GM20000 (cell line): ENCODE measurements around the gene CHURC1.
"Not testable (repeated sequence)": the region's sequence is repeated elsewhere in the genome, so short reads cannot be mapped to it uniquely, and the experiment has no call there.

Source experiments
- DNase-seq: peaks from one replicate; pipeline ENCODE4 v3.0.0; 2012; ENCODE audit warnings: low spot score
- TF ChIP-seq, protein P1 (sequence below): IDR thresholded peaks from 2 replicates; pipeline ENCODE4 v1.5.1; 2012; ENCODE audit warnings: mild to moderate bottlenecking, control low read depth; ENCODE audit errors: extremely low read depth, missing control alignments

Gene CHURC1

DNA sequence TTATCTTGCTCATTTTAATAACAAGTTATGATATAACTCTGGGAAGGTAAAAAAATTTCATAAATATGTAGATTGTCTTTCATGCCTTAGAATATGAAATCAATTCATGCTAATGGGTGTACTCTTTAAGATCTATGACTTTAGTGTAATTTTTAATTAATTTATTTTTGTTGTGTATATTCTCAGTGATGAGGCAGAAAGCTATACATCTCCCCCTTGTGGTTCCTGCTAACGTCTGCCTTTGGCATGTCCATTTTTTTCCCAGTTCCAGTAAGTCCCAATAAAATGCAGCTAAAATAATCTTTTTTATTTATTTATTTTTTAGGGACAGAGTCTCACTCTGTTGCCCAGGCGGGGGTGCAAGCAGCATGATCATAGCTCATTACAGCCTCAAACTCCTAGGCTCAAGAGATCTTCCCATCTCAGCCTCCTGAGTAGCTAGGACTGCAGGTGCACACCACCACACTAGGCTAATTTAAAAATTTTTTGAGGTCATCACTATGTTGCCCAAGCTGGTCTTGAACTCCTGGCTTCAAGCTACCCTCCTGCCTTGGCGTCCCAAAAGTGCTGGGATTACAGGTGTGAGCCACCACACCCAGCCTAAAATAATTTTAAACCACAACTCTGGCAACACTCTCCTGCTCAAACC, 3.3 kb upstream of the CHURC1 start:
- TF ChIP-seq, protein P1, sequence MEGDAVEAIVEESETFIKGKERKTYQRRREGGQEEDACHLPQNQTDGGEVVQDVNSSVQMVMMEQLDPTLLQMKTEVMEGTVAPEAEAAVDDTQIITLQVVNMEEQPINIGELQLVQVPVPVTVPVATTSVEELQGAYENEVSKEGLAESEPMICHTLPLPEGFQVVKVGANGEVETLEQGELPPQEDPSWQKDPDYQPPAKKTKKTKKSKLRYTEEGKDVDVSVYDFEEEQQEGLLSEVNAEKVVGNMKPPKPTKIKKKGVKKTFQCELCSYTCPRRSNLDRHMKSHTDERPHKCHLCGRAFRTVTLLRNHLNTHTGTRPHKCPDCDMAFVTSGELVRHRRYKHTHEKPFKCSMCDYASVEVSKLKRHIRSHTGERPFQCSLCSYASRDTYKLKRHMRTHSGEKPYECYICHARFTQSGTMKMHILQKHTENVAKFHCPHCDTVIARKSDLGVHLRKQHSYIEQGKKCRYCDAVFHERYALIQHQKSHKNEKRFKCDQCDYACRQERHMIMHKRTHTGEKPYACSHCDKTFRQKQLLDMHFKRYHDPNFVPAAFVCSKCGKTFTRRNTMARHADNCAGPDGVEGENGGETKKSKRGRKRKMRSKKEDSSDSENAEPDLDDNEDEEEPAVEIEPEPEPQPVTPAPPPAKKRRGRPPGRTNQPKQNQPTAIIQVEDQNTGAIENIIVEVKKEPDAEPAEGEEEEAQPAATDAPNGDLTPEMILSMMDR, result peak; percentile 19
- DNase-seq, result no peak

DNA sequence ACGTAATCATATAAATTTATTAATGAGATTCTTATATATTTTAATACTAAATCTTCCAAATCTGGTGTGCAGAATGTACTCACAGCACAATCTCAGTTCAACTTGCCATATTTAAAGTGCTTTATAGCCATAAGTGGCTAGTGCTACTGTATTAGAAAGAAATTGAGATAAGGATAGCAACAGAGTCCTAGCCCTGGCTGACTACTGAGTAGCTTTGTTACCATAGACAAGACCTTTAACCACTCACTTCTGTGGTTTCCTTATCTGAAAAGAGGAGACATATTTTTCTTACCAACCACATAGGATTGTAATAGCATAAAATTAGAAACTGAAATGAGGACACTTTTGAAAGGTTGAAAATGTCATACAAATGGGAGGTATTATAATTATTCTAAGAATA, 2.0 kb upstream of the CHURC1 start:
- TF ChIP-seq, protein P1, result no peak
- DNase-seq, result no peak

DNA sequence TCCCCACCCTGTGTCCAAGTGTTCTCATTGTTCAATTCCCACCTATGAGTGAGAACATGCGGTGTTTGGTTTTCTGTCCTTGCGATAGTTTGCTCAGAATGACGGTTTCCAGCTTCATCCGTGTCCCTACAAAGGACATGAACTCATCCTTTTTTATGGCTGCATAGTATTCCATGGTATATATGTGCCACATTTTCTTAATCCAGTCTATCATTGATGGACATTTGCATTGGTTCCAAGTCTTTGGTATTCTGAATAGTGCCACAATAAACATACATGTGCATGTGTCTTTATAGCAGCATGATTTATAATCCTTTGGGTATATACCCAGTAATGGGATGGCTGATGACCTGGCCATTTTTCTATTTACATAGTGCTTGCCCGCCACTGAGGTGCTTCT, 778 bp upstream of the CHURC1 start:
- DNase-seq, result not testable (repeated sequence)

DNA sequence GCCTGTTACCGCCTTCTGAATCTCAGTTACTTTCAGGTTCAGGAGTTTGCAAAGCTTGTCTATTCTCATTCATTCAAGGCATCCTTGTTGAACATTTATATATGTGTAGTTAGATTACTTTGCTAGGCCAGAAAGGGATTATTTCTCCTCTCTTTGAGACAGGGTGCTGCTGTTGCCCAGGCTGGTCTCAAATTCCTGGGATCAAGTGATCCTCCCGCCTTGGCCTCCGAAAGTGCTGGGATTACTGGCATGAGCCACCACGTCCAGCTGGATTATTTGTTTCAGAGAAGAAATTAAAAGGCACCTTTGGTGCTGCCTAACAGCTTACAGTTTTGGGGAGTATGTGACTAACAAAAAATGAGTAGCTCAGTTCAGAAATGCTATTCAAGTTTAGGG, 772 bp downstream of the CHURC1 start:
- no peak for DNase-seq
- TF ChIP-seq, protein P1, result no peak

DNA sequence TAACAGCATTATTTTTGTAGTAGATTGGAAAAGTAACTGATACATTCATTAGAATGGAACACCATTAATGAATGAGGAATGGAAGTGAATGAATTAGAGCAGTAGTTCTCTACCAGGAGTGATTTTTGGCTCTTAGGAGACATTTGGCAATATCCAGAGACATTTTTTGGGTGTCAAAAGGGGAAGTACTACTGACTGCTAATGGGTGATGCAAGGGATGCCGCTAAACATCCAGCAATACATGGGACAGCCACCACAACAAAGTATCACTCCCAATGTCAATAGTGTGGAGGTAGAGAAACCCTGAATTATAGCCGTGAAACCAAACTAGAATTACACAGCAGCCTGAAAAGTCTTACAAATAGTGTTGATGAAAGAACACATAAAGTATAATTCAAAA, 1.5 kb downstream of the CHURC1 start:
- TF ChIP-seq, protein P1, result no peak
- no peak for DNase-seq

DNA sequence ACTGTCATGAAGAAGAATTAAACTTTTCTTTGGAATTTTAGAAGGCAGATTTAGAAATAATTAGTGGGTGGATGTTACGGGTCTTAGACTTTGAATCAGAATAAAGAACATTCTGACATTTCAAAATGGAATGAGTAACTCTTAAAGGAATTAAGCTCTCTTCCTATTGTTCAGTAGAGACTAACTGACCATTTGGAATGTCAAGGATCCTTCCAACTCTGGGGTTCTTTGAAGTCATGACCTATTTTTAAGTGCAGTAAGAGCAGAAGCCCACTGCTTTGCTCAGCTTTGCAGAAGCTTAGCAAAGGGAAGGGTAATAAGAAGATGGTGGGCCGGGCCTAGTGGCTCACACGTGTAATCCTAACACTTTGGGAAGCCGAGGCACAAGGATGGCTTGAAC, 4.0 kb downstream of the CHURC1 start:
- DNase-seq, result no peak
- TF ChIP-seq, protein P1, result no peak

DNA sequence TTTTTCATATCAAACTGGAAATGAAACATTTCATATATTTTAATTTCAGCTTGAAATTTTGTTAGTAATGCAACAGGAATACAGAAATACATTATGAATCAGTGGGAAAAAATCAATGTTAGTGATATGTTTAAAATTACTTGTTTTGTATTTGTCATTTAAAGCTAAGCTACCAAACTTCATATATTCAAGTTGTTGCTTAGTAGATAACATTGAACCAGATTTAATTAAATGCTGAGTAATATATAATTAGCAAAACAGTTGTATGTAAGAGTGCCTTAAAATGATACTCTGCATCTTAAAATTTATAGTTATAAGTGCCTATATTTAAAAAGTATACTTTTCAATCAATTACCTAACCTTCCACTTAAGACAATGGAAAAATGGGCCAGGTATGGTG, 5.0 kb downstream of the CHURC1 start:
- TF ChIP-seq, protein P1, result no peak
- no peak for DNase-seq

DNA sequence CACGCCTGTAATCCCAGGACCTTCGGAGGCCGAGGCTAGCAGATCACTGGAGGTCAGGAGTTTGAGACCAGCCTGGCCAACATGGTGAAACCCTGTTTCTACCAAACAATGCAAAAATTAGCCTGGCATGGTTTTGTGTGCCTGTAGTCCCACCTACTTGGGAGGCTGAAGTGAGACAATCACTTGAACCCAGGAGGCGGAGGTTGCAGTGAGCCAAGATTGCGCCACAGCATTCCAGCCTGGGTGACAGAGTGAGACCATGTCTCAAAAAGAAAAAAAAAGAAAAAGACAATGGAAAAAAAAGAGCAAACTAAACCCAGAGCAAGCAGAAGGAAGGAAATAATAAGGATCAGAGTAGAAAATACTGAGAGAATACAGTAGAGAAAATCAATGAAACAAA, 5.4 kb downstream of the CHURC1 start:
- no peak for DNase-seq
- TF ChIP-seq, protein P1, result no peak
